PC-9 (cell line): ENCODE results near the gene KATNA1. TPM values are rescaled to one million over a fixed set of nuclear protein-coding genes. Genes with fewer than 3 reads are reported as not detected.

Experiments used
- BruUV-seq: library from RNA; stranded (reverse); fragments of 400-500 nt; replicated peaks from 2 replicates; lab custom pipeline; 2021; lab: Mats Ljungman, UMichigan
- CTCF ChIA-PET: fragments of 300-600 bp; sonication (Branson Sonifier 250); formaldehyde crosslinking; loops from one replicate; lab custom pipeline; 2022; ENCODE audit warnings: antibody characterized with exemption; lab: Charles Lee
- POLR2A ChIA-PET: fragments of 300-600 bp; sonication (Branson Sonifier 250); formaldehyde crosslinking; loops from one replicate; lab custom pipeline; 2022; ENCODE audit warnings: antibody characterized with exemption; ENCODE audit not compliant: unreplicated experiment; lab: Charles Lee
- DNase-seq, 2 experiments: peaks; one replicate each; pipeline versions ENCODE4 v3.0.0 to v3.0.0-alpha.2; 2015 to 2022; ENCODE audit warnings: mixed read lengths in 1 of 2
- H2AFZ ChIP-seq: fragments of 200-600 bp; sonication (generic); 2 replicates; pipeline ENCODE4 v1.8.1; 2017; ENCODE audit warnings: antibody characterized with exemption
- H3F3A ChIP-seq: fragments of 200-600 bp; sonication (generic); 2 replicates; pipeline ENCODE4 v1.8.1; 2017; ENCODE audit warnings: antibody characterized with exemption, mild to moderate bottlenecking, low read depth; ENCODE audit not compliant: insufficient read depth
- H3K27ac ChIP-seq: fragments of 200-600 bp; sonication (generic); 2 replicates; pipeline ENCODE4 v1.6.1; 2016; ENCODE audit warnings: mixed run types
- H3K27me3 ChIP-seq: fragments of 200-600 bp; sonication (generic); 2 replicates; pipeline ENCODE4 v1.6.1; 2016; ENCODE audit warnings: low read depth, mixed run types; ENCODE audit not compliant: insufficient read depth
- H3K36me3 ChIP-seq: fragments of 200-600 bp; sonication (generic); 2 replicates; pipeline ENCODE4 v1.6.1; 2016; ENCODE audit warnings: low read depth, mixed run types
- H3K4me1 ChIP-seq: fragments of 200-600 bp; sonication (generic); replicated peaks from 2 replicates; pipeline ENCODE4 v1.6.1; 2016; ENCODE audit warnings: mixed run types; ENCODE audit not compliant: insufficient read depth
- H3K4me2 ChIP-seq: fragments of 200-600 bp; sonication (generic); 2 replicates; pipeline ENCODE4 v1.6.1; 2017; ENCODE audit warnings: mixed run types
- H3K4me3 ChIP-seq: fragments of 200-600 bp; sonication (generic); 2 replicates; pipeline ENCODE4 v1.6.1; 2016; ENCODE audit warnings: mixed run types
- H3K79me2 ChIP-seq: fragments of 200-600 bp; sonication (generic); 2 replicates; pipeline ENCODE4 v1.6.1; 2017; ENCODE audit warnings: low read depth, mixed run types
- H3K9me2 ChIP-seq: fragments of 200-600 bp; sonication (generic); 2 replicates; pipeline ENCODE4 v1.8.1; 2017; ENCODE audit warnings: mild to moderate bottlenecking; ENCODE audit not compliant: insufficient read depth
- H3K9me3 ChIP-seq: fragments of 200-600 bp; sonication (generic); 2 replicates; pipeline ENCODE4 v1.8.1; 2016; ENCODE audit warnings: low read depth; ENCODE audit not compliant: insufficient read depth
- H4K20me1 ChIP-seq: fragments of 200-600 bp; sonication (generic); 2 replicates; pipeline ENCODE4 v1.8.1; 2017; ENCODE audit not compliant: insufficient read depth
- CTCF ChIP-seq: fragments of 200-600 bp; sonication (generic); conservative IDR thresholded peaks from 2 replicates; pipeline ENCODE4 v1.6.1; 2017; ENCODE audit warnings: mixed run types, antibody characterized with exemption, mild to moderate bottlenecking, moderate library complexity
- EZH2 ChIP-seq: fragments of 200-600 bp; sonication (generic); IDR thresholded peaks from 2 replicates; pipeline ENCODE4 v1.8.0; 2017; ENCODE audit warnings: antibody characterized with exemption, low read depth
- intact Hi-C: fragments of 100-400 bp; cut with micrococcal nuclease; formaldehyde crosslinking; loops from one replicate; pipeline ENCODE4 v1.10.0; 2022; ENCODE audit not compliant: unreplicated experiment
- total RNA-seq: library from RNA; stranded (reverse); gene quantifications from 2 replicates; pipeline ENCODE4 v1.2.3, GENCODE V29; 2021

Gene KATNA1
- total RNA-seq, 1 experiment from 2014 or later, result 16.1 TPM

DNA sequence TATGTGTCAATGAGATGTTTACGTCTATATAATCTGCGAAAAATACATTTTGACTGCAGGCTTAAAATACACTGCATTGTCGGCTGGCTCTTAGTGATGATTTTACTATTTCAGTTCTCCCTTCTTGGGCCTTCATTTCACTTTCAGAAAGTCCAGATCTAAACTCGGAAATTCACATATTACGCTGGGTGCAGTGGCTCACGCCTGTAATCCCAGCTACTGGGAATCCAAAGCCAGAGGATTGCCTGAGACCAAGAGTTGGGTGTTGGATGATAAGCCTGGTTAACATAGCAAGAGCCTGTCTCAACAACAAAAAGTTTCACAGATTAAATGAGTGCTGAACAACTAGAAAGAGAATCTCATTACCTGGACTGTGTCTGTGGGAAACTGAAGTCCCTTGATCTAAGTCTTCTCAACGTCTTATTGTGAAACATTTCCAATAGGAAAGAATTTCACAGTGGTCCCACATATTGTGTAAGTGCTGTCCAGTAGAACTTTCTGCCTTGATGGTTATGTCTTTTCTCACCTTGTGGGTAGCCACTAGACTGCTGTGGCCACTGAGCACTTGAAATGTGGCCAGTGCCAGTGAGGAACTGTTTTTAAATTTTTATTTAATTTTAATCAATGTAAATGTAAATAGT is 80.4 kb downstream of the KATNA1 start:
- peaks cover 39% of the 10 kb centered on the region for H3K79me2 ChIP-seq
- H3K9me2 ChIP-seq, result no peaks in the 10 kb centered on the region
- no peak overlapping the region for H3K4me3 ChIP-seq
- no peak for DNase-seq
- H2AFZ ChIP-seq, result no peak overlapping the region
- peak overlapping the region; percentile 87; the same call in 1 of the 2 replicates for H3K4me2 ChIP-seq
- H3K4me1 ChIP-seq, result peaks cover 24% of the 10 kb centered on the region
- CTCF ChIA-PET, result no interaction called here
- peaks cover 34% of the 10 kb centered on the region for H3F3A ChIP-seq
- intact Hi-C loops, result loop anchor here (5.0 to 10.0 kb wide), 3 partner anchors 79 to 354 kb away; partner anchors contain the start of genes KATNA1, LRP11 and RAET1G
- POLR2A ChIA-PET, result no interaction called here
- no peaks in the 10 kb centered on the region for H3K27me3 ChIP-seq
- no peaks in the 10 kb centered on the region for H3K36me3 ChIP-seq
- no peak overlapping the region for H3K27ac ChIP-seq
- H3K9me3 ChIP-seq, result no peaks in the 10 kb centered on the region
- BruUV-seq, result no TSS peak
- no peaks in the 10 kb centered on the region; the same call in 1 of the 2 replicates for H4K20me1 ChIP-seq
- TF ChIP-seq EZH2, result no peak
- TF ChIP-seq CTCF, result no peak

- no peak for DNase-seq
- Histone ChIP-seq H4K20me1 (no peaks in the 10 kb centered on the region; the same call in 1 of the 2 replicates), H3K4me3 (peak overlapping the region; percentile 89), H2AFZ (peak overlapping the region; percentile 98), H3K27ac (0 out of 2 replicates have a peak overlapping the region, but pooled peaks have one; percentile 62), H3K9me3 (no peaks in the 10 kb centered on the region), H3K4me1 (peaks cover 30% of the 10 kb centered on the region), H3K36me3 (no peaks in the 10 kb centered on the region), H3K4me2 (peak overlapping the region; percentile 87), H3K27me3 (no peaks in the 10 kb centered on the region), H3K79me2 (peaks cover 39% of the 10 kb centered on the region), H3F3A (peaks cover 40% of the 10 kb centered on the region), H3K9me2 (no peaks in the 10 kb centered on the region)
- intact Hi-C loops, result loop anchor here (5.0 to 10.0 kb wide), 3 partner anchors 80 to 355 kb away; partner anchors contain the start of genes KATNA1, LRP11 and RAET1G
- BruUV-seq, result TSS peak; percentile 48
- no peak for TF ChIP-seq CTCF
- TF ChIP-seq EZH2, result no peak
- CTCF ChIA-PET, result no interaction called here
- POLR2A ChIA-PET, result no interaction called here
Observed at GRCh38 chr6:149567194-149567586, 81.3 kb downstream of the KATNA1 start.

DNA sequence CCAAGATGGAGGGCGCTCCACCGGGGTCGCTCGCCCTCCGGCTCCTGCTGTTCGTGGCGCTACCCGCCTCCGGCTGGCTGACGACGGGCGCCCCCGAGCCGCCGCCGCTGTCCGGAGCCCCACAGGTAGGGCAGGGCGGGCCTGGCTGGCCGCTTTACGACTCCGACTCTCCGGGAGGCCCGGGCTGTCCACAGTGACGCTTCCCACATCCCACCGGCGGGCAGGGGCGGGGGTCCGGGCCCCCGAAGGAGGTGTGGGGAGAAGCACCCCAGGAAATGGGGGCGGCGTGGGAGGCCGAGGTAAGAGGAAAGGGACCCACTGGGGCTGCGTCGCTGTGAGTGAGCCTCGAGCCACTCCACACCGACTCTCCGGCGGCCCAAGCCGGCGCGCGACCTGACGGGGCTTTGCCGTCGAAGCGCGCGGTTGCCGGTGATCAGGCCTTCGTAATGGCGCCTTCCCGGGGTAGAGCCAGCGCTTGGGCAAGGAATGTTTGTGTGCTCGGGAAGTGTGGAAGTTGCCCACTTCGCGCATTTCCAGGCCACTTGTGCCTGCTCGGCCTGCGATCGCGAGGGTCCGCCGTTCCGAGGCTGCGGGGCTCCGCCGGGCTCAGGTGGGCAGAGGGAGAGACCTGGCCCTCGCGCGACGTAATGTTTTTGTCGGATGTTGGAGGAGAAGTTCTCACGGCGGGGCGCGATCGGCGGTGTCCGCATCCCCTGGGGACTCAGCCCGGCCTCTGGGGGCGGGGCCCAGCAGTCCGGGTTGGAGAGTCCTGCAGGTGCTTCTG is 81.9 kb downstream of the KATNA1 start:
- intact Hi-C loops, result loop anchor here (5.0 to 10.0 kb wide), 3 partner anchors 81 to 356 kb away; partner anchors contain the start of genes KATNA1, LRP11 and RAET1G
- POLR2A ChIA-PET, result interaction anchor here (0.6 to 0.7 kb wide), 2 partner anchors 94 to 279 kb away, joined by 4 to 8 read pairs; no protein-coding TSS in a partner anchor
- DNase-seq, result peak; percentile 31 to 52

More for the DNA sequence above, 81.9 kb downstream of the KATNA1 start:
- Histone ChIP-seq H3K36me3 (no peaks in the 10 kb centered on the region), H3K4me1 (peaks cover 30% of the 10 kb centered on the region), H3K9me3 (no peaks in the 10 kb centered on the region), H3K27ac (peak overlapping the region; percentile 62), H3K4me3 (peak overlapping the region; percentile 89), H3F3A (peaks cover 40% of the 10 kb centered on the region), H3K4me2 (peak overlapping the region; percentile 87), H3K9me2 (no peaks in the 10 kb centered on the region), H3K79me2 (peaks cover 39% of the 10 kb centered on the region), H4K20me1 (no peaks in the 10 kb centered on the region; the same call in 1 of the 2 replicates), H3K27me3 (no peaks in the 10 kb centered on the region), H2AFZ (peak overlapping the region; percentile 98)
- CTCF ChIA-PET, result no interaction called here
- TF ChIP-seq CTCF (no peak), EZH2 (no peak)
- TSS peak; percentile 14 for BruUV-seq
